CD4-positive, alpha-beta memory T cell (primary cell): ENCODE results near the gene NOTCH1. TPM values are rescaled to one million over a fixed set of nuclear protein-coding genes. Genes with fewer than 3 reads are reported as not detected.

ENCODE experiments used
- CTCF ChIA-PET: fragments of 350-600 bp; sonication (Branson Sonifier 250); formaldehyde crosslinking; loops from one replicate; lab custom pipeline; 2021; ENCODE audit warnings: inconsistent platforms; ENCODE audit not compliant: partially characterized antibody; lab: Charles Lee
- POLR2A ChIA-PET: fragments of 350-600 bp; sonication (Branson Sonifier 250); formaldehyde crosslinking; loops from one replicate; lab custom pipeline; 2021; ENCODE audit not compliant: partially characterized antibody; lab: Charles Lee
- DNase-seq, 5 donors: peaks; one replicate each; pipeline versions ENCODE4 v3.0.0 to v3.0.0-alpha.2; 2020 to 2022; ENCODE audit warnings: mixed read lengths in 1 of 5
- H3K27ac ChIP-seq: one replicate; pipeline ENCODE4 v1.7.0; 2013; ENCODE audit warnings: low read depth, low read length
- H3K27me3 ChIP-seq: 2 replicates; pipeline ENCODE4 v1.7.0; 2013; ENCODE audit warnings: mild to moderate bottlenecking, low read length, moderate library complexity; ENCODE audit not compliant: insufficient read depth
- H3K36me3 ChIP-seq: 2 replicates; pipeline ENCODE4 v1.7.0; 2013; ENCODE audit warnings: mild to moderate bottlenecking, low read length, moderate library complexity; ENCODE audit not compliant: insufficient read depth
- H3K4me1 ChIP-seq: 2 replicates; pipeline ENCODE4 v1.7.0; 2013; ENCODE audit warnings: mild to moderate bottlenecking, low read length, moderate library complexity; ENCODE audit not compliant: insufficient read depth
- H3K4me3 ChIP-seq, 2 donors: one replicate each; pipeline ENCODE4 v1.7.0; 2013; ENCODE audit warnings: low read length in 2 of 2, mild to moderate bottlenecking in 1 of 2
- H3K9me3 ChIP-seq, 2 donors: one replicate each; pipeline ENCODE4 v1.7.0; 2013; ENCODE audit warnings: low read length in 2 of 2, control low read depth in 1 of 2; ENCODE audit not compliant: control insufficient read depth in 1 of 2
- H3K27ac Mint-ChIP-seq, 7 donors: one replicate each; pipeline ENCODE4 v1.8.0; 2020 to 2021; ENCODE audit warnings: mixed read lengths in 7 of 7, mild to moderate bottlenecking in 6 of 7, inconsistent platforms in 3 of 7, moderate library complexity in 3 of 7
- H3K27me3 Mint-ChIP-seq, 2 donors: one replicate each; pipeline ENCODE4 v1.8.0; 2020 to 2021; ENCODE audit warnings: mixed read lengths in 2 of 2
- H3K36me3 Mint-ChIP-seq, 2 donors: one replicate each; pipeline ENCODE4 v1.8.0; 2020 to 2021; ENCODE audit warnings: mixed read lengths in 2 of 2, inconsistent platforms in 1 of 2, mild to moderate bottlenecking in 1 of 2
- H3K4me1 Mint-ChIP-seq, 4 donors: one replicate each; pipeline ENCODE4 v1.8.0; 2020 to 2021; ENCODE audit warnings: mixed read lengths in 4 of 4, mild to moderate bottlenecking in 1 of 4
- H3K4me3 Mint-ChIP-seq, 8 donors: one replicate each; pipeline ENCODE4 v1.8.0; 2020 to 2021; ENCODE audit warnings: mixed read lengths in 8 of 8, mild to moderate bottlenecking in 7 of 8, moderate library complexity in 6 of 8, inconsistent platforms in 3 of 8
- H3K9me3 Mint-ChIP-seq, 8 donors: one replicate each; pipeline ENCODE4 v1.8.0; 2020 to 2021; ENCODE audit warnings: mixed read lengths in 8 of 8, mild to moderate bottlenecking in 5 of 8, inconsistent platforms in 3 of 8, moderate library complexity in 1 of 8
- intact Hi-C: fragments of 100-400 bp; cut with micrococcal nuclease; formaldehyde crosslinking; loops from one replicate; pipeline ENCODE4 v1.15.1; 2023
- polyA plus RNA-seq, 2 donors: library from polyadenylated mRNA; unstranded; fragments of 300-500 nt; fragmentation: Illumina TruSeq; gene quantifications; one replicate each; pipeline ENCODE4 v1.2.3, GENCODE V29; 2021
- total RNA-seq, 2 experiments: library from RNA; stranded (reverse); gene quantifications; one replicate each; pipeline ENCODE4 v1.2.3, GENCODE V29; 2021

NOTCH1 gene
- total and polyA plus RNA-seq, 4 experiments from 2014 or later = 6.0 to 45.4 (median 43.0) TPM; not detected in 1

DNA sequence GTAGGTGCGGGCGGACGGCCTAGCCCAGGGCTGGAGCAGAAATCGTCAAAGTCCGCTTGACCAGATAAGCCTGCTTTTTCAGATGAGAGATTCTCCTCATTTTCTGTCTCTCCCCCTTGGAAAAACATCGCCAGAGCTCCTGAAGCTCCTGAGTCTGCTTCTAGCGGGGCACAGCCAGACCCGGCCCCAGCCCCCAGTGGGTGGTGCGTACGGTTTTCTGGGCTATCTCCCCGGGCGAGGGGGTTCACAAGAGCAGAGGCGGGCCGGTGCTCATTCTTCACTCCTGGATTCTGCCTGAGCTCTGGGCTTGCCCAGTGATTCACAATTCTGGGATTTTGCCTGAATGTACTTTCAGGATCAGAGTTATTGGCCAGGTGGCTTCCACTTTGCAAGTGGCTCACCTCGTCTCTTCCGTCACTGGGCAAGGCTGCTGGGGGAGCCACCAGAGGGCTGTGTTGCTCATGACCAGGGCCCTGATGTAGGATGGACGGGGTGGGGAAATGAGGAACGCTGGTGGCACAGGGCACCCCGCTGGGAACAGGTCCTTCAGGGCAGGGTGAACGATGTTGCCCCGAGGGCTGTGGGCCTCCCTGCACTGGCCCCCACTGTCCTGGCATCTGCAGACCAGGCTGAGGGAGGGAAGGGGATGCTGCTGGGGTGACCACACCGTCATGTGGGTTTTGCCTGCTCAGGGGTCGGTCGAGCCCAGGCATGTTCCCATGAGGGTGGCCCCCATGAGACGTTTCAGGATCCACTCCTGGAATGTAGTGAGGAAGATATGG is 69.3 kb downstream of the NOTCH1 start:
- Mint-ChIP-seq H3K36me3 (peaks cover 9 to 57% of the 10 kb centered on the region in 2 donors), H3K27ac (no peak overlapping the region), H3K9me3 (peaks cover 0 to 3% (median 0%) of the 10 kb centered on the region in 8 donors), H3K4me3 (no peak overlapping the region), H3K27me3 (no peaks in the 10 kb centered on the region), H3K4me1 (peaks cover 14 to 34% (median 20%) of the 10 kb centered on the region in 4 donors)
- Histone ChIP-seq H3K9me3 (no peaks in the 10 kb centered on the region), H3K27ac (no peak overlapping the region), H3K4me1 (peaks cover 24% of the 10 kb centered on the region), H3K4me3 (no peak overlapping the region), H3K27me3 (no peaks in the 10 kb centered on the region), H3K36me3 (peaks cover 61% of the 10 kb centered on the region)
- POLR2A ChIA-PET = no interaction called here
- DNase-seq = no peak
- intact Hi-C loops = no loop called here
- CTCF ChIA-PET = interaction anchor here (1.3 kb wide), 1 partner anchor 10 kb away, joined by 3 read pairs; no protein-coding TSS in a partner anchor

- Histone ChIP-seq H3K4me3 (no peak overlapping the region), H3K9me3 (no peaks in the 10 kb centered on the region), H3K27ac (no peak overlapping the region), H3K4me1 (peaks cover 13% of the 10 kb centered on the region), H3K27me3 (no peaks in the 10 kb centered on the region), H3K36me3 (peaks cover 75% of the 10 kb centered on the region)
- ChIA-PET POLR2A (no interaction called here), CTCF (interaction anchor here (1.3 kb wide), 1 partner anchor 11 kb away, joined by 3 read pairs; no protein-coding TSS in a partner anchor)
- no peak for DNase-seq
- intact Hi-C loops = no loop called here
- Mint-ChIP-seq H3K9me3 (peaks cover 0 to 3% (median 0%) of the 10 kb centered on the region in 8 donors), H3K36me3 (peaks cover 13 to 66% of the 10 kb centered on the region in 2 donors), H3K27me3 (no peaks in the 10 kb centered on the region), H3K4me3 (no peak overlapping the region), H3K27ac (no peak overlapping the region), H3K4me1 (peaks cover 9 to 27% (median 11%) of the 10 kb centered on the region in 4 donors)
Observed at GRCh38 chr9:136474974-136475865, 70.6 kb downstream of the NOTCH1 start.

- H3K9me3 ChIP-seq = no peaks in the 10 kb centered on the region
- no peaks in the 10 kb centered on the region for H3K27me3 Mint-ChIP-seq
- no peak overlapping the region for H3K4me3 Mint-ChIP-seq
- no peak overlapping the region for H3K27ac Mint-ChIP-seq
- H3K4me3 ChIP-seq = no peak overlapping the region
- H3K4me1 Mint-ChIP-seq = peaks cover 4 to 16% (median 7%) of the 10 kb centered on the region in 4 donors
- H3K27ac ChIP-seq = no peak overlapping the region
- H3K36me3 ChIP-seq = peaks cover 85% of the 10 kb centered on the region
- no peak for DNase-seq
- ChIA-PET CTCF (no interaction called here), POLR2A (no interaction called here)
- no peaks in the 10 kb centered on the region for H3K27me3 ChIP-seq
- H3K4me1 ChIP-seq = peaks cover 7% of the 10 kb centered on the region
- intact Hi-C loops = no loop called here
- peaks cover 13 to 71% of the 10 kb centered on the region in 2 donors for H3K36me3 Mint-ChIP-seq
- H3K9me3 Mint-ChIP-seq = peaks cover 0 to 3% (median 0%) of the 10 kb centered on the region in 8 donors
Observed at GRCh38 chr9:136474021-136474640, 71.7 kb downstream of the NOTCH1 start.

GRCh38 chr9:136473354-136473721 is 72.5 kb downstream of the NOTCH1 start:
- Mint-ChIP-seq H3K36me3 (peaks cover 9 to 70% of the 10 kb centered on the region in 2 donors), H3K9me3 (peaks cover 0 to 3% (median 0%) of the 10 kb centered on the region in 8 donors), H3K4me3 (no peak overlapping the region), H3K4me1 (peaks cover under 1 to 9% (median 1%) of the 10 kb centered on the region in 4 donors), H3K27me3 (no peaks in the 10 kb centered on the region), H3K27ac (no peak overlapping the region)
- H3K27me3 ChIP-seq = no peaks in the 10 kb centered on the region
- CTCF ChIA-PET = interaction anchor here (0.6 kb wide), 1 partner anchor 7 kb away, joined by 3 read pairs; no protein-coding TSS in a partner anchor
- intact Hi-C loops = no loop called here
- DNase-seq = no peak
- POLR2A ChIA-PET = no interaction called here
- H3K9me3 ChIP-seq = no peaks in the 10 kb centered on the region
- peaks cover 3% of the 10 kb centered on the region for H3K4me1 ChIP-seq
- H3K27ac ChIP-seq = no peak overlapping the region
- no peak overlapping the region for H3K4me3 ChIP-seq
- peaks cover 92% of the 10 kb centered on the region for H3K36me3 ChIP-seq

- H3K9me3 Mint-ChIP-seq = peaks cover 0 to 3% (median 0%) of the 10 kb centered on the region in 8 donors
- no peak overlapping the region for H3K27ac Mint-ChIP-seq
- ChIA-PET POLR2A (no interaction called here), CTCF (interaction anchor here (0.6 kb wide), 1 partner anchor 8 kb away, joined by 3 read pairs; no protein-coding TSS in a partner anchor)
- Histone ChIP-seq H3K27ac (no peak overlapping the region), H3K4me1 (peaks cover 1% of the 10 kb centered on the region), H3K4me3 (no peak overlapping the region), H3K36me3 (peaks cover 93% of the 10 kb centered on the region), H3K9me3 (no peaks in the 10 kb centered on the region), H3K27me3 (no peaks in the 10 kb centered on the region)
- DNase-seq = no peak
- H3K27me3 Mint-ChIP-seq = no peaks in the 10 kb centered on the region
- no peak overlapping the region for H3K4me3 Mint-ChIP-seq
- intact Hi-C loops = no loop called here
- peaks cover 0 to 6% (median under 1%) of the 10 kb centered on the region in 4 donors for H3K4me1 Mint-ChIP-seq
- peaks cover 11 to 70% of the 10 kb centered on the region in 2 donors for H3K36me3 Mint-ChIP-seq
Observed at GRCh38 chr9:136472640-136473353, 73.1 kb downstream of the NOTCH1 start.

GRCh38 chr9:136471802-136472487 is 73.9 kb downstream of the NOTCH1 start:
- intact Hi-C loops = no loop called here
- Mint-ChIP-seq H3K36me3 (peaks cover 13 to 66% of the 10 kb centered on the region in 2 donors), H3K4me3 (no peak overlapping the region), H3K27me3 (no peaks in the 10 kb centered on the region), H3K9me3 (peaks cover 0 to 3% (median 0%) of the 10 kb centered on the region in 8 donors), H3K27ac (peak overlapping the region in 2 of 7 donors; percentile 22 to 60), H3K4me1 (no peaks in the 10 kb centered on the region)
- Histone ChIP-seq H3K4me1 (no peaks in the 10 kb centered on the region), H3K4me3 (no peak overlapping the region), H3K27me3 (no peaks in the 10 kb centered on the region), H3K27ac (no peak overlapping the region), H3K9me3 (no peaks in the 10 kb centered on the region), H3K36me3 (peaks cover 93% of the 10 kb centered on the region)
- no peak for DNase-seq
- ChIA-PET CTCF (no interaction called here), POLR2A (no interaction called here)
